ENCODE measurements around the gene WDR74.

Gene WDR74

GRCh38 chr11:62791501-62792201 is 47.7 kb downstream of the WDR74 start, which contains the start of gene TMEM223:
Gene TMEM223 (minus strand): TSS chr11:62792006. CDS start chr11:62791994, 12 bp downstream.
- peak; percentile 85 to 91 for DNase-seq

- DNase-seq: no peak
Observed at GRCh38 chr11:62789576-62789975, 49.8 kb downstream of the WDR74 start.

DNA sequence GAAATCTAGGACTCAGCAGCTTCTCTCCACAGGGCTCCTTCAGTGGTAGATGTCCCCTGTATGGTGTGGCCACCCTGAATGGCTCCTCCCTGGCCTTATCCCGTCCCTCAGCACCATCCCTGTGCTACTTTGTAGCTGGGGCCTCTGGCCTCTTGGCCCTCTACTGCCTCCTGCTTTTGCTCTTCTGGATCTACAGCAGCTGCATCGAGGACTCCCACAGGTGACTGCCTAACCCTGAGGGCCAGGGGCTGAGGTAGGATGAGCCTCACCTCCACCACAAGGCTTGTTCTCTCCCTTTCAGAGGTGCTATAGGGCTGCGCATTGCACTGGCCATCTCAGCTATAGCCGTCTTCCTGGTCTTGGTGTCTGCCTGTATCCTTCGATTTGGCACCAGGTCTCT is 50.4 kb downstream of the WDR74 start:
- DNase-seq: no peak

GRCh38 chr11:62787005-62787759 is 52.2 kb downstream of the WDR74 start, which contains the start of gene TMEM179B:
Gene TMEM179B (plus strand): TSS chr11:62787402. CDS start chr11:62787432, 30 bp downstream.
- DNase-seq: peak; percentile 97 to 98

DNA sequence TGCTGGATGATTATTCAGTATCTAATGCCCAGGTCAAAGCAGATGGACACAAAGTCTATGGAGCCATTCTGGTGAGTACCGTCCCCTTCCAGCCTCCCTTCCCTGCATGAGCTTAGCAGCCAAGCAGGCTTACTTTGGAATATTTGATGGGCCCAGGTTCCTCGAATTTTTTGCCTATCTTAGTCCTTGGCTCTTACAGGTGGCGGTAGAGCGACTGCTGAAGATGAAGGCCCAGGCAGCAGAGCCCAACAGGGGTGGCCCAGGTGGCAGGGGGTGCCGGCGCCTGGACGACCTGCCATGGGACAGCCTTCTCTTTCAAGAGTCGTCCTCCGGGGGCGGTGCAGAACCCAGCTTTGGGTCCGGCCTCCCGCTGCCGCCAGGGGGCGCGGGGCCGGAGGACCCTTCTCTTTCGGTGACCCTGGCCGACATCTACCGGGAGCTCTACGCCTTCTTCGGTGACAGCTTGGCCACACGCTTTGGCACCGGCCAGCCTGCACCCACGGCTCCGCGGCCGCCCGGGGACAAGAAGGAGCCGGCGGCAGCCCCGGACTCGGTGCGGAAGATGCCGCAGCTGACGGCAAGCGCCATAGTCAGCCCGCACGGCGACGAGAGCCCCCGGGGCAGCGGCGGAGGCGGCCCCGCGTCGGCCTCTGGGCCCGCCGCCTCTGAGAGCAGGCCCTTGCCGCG is 52.9 kb downstream of the WDR74 start:
- DNase-seq: peak; percentile 87 to 90
